ENCODE data around the gene LCN10. TPM values are rescaled to one million over a fixed set of nuclear protein-coding genes. Genes with fewer than 3 reads are reported as not detected.
"Not testable (repeated sequence)": the region's sequence is repeated elsewhere in the genome, so short reads cannot be mapped to it uniquely, and the experiment has no call there.

LCN10 gene
- total and polyA plus RNA-seq, 10 of the 15 experiments (the other 5 are each of a cell fraction or from before 2014, with no cell fraction given), result 0.06 to 1.3 (median 0.21) TPM; not detected in 1

DNA sequence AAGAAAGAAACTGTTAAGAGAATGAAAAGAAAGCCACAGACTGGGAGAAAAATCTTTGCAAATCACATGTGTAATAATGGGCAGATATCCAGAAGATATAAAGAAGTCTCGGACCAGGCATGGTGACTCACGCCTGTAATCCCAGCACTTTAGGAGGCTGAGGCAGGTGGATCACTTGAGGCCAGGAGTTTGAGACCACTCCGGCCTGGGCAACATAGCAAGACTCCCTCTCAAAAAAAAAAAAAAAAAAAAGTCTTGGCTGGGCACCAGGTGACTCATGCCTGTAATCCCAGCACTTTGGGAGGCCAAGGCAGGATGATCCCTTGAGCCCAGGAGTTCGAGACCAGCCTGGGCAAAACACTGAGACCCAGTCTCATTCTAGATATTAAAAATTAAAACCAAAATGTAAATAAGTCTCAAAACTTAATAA, 31.5 kb downstream of the LCN10 start:
- FAIRE-seq; POLR2A ChIA-PET; SMC1A ChIA-PET (ENCODE audit: uncharacterized antibody, unreplicated experiment); DNase-seq (ENCODE audit: low read depth, low spot score); H3K9me3 ChIP-seq (replicated peaks; ENCODE audit: control insufficient read depth, insufficient read depth, low read length); H3K4me3 ChIP-seq; RAD21 ChIA-PET (ENCODE audit: unreplicated experiment); ATAC-seq; H3K4me2 ChIP-seq (ENCODE audit: control insufficient read depth, insufficient read depth); H3K27ac ChIP-seq (ENCODE audit: control insufficient read depth, insufficient read depth); H4K20me1 ChIP-seq (ENCODE audit: control insufficient read depth, insufficient read depth); H3K4me1 ChIP-seq (ENCODE audit: control insufficient read depth, insufficient read depth, low read length); in situ Hi-C loops (cut with MboI); BruUV-seq (replicated peaks); H3K27me3 ChIP-seq (replicated peaks in 1 of 2; ENCODE audit: control insufficient read depth in 2 of 2, insufficient read depth in 2 of 2, low read length in 1 of 2); H3K9ac ChIP-seq (ENCODE audit: control insufficient read depth, insufficient read depth, low read length); CTCF ChIA-PET; H2AFZ ChIP-seq (ENCODE audit: control insufficient read depth, low read depth, low read length); H3K79me2 ChIP-seq (ENCODE audit: control insufficient read depth, insufficient read depth, low read length); intact Hi-C loops (cut with micrococcal nuclease; ENCODE audit: unreplicated experiment); H3K36me3 ChIP-seq (ENCODE audit: control insufficient read depth in 2 of 2, insufficient read depth in 2 of 2, low read length in 1 of 2): not testable (repeated sequence)
- WGBS (ENCODE audit: insufficient coverage, insufficient replicate concordance, low lambda C conversion rate, missing lambda C conversion rate), result 42% methylated on average over 3 of the region's 4 CpGs

DNA sequence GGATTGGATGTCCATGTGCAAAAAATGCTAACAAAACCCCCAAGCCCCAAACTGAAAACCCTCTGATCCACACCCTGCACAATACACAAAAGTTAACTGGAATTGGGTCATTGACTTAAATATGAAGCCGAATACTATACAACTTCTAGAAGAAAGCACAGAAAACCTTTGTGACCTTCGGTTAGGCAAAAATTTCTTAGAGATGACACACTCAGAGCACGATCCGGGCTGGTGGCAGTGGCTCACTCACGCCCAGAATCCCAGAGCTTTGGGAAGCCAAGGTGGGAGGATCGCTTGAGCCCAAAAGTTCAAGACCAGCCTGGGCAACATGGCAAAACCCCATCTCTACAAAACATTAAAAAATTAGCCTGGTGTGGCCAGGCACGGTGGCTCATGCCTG, 32.2 kb downstream of the LCN10 start:
- intact Hi-C loops (cut with micrococcal nuclease; ENCODE audit: unreplicated experiment) (no loop called here), in situ Hi-C loops (cut with MboI) (no loop called here)
- ChIA-PET POLR2A (no interaction called here), SMC1A (ENCODE audit: uncharacterized antibody, unreplicated experiment) (no interaction called here), CTCF (no interaction called here), RAD21 (ENCODE audit: unreplicated experiment) (no interaction called here)
- H3K79me2 ChIP-seq (ENCODE audit: control insufficient read depth, insufficient read depth, low read length), result no peaks in the 10 kb centered on the region
- H2AFZ ChIP-seq (ENCODE audit: control insufficient read depth, low read depth, low read length), result no peak overlapping the region
- 39% methylated on average over 7 of the region's 7 CpGs for WGBS (ENCODE audit: insufficient coverage, insufficient replicate concordance, low lambda C conversion rate, missing lambda C conversion rate)
- no peak overlapping the region for H3K4me2 ChIP-seq (ENCODE audit: control insufficient read depth, insufficient read depth)
- no peak overlapping the region for H3K27ac ChIP-seq (ENCODE audit: control insufficient read depth, insufficient read depth)
- ATAC-seq (no peak), DNase-seq (ENCODE audit: low read depth, low spot score) (no peak), FAIRE-seq (no peak)
- H4K20me1 ChIP-seq (ENCODE audit: control insufficient read depth, insufficient read depth), result no peaks in the 10 kb centered on the region
- no peaks in the 10 kb centered on the region for H3K4me1 ChIP-seq (ENCODE audit: control insufficient read depth, insufficient read depth, low read length)
- H3K4me3 ChIP-seq, result no peak overlapping the region
- no peaks in the 10 kb centered on the region for H3K9me3 ChIP-seq (replicated peaks; ENCODE audit: control insufficient read depth, insufficient read depth, low read length)
- no peaks in the 10 kb centered on the region for H3K36me3 ChIP-seq (ENCODE audit: control insufficient read depth in 2 of 2, insufficient read depth in 2 of 2, low read length in 1 of 2)
- H3K27me3 ChIP-seq (replicated peaks in 1 of 2; ENCODE audit: control insufficient read depth in 2 of 2, insufficient read depth in 2 of 2, low read length in 1 of 2), result peaks cover 2 to 7% of the 10 kb centered on the region in 2 experiments
- BruUV-seq (replicated peaks), result no TSS peak
- H3K9ac ChIP-seq (ENCODE audit: control insufficient read depth, insufficient read depth, low read length), result no peak overlapping the region
- TF ChIP-seq CREM (IDR thresholded peaks at IDR 0.05; ENCODE audit: low read depth), result no peak
- no peak for TF ChIP-seq YBX1 (IDR thresholded peaks at IDR 0.05)
- TF ChIP-seq, protein P1, sequence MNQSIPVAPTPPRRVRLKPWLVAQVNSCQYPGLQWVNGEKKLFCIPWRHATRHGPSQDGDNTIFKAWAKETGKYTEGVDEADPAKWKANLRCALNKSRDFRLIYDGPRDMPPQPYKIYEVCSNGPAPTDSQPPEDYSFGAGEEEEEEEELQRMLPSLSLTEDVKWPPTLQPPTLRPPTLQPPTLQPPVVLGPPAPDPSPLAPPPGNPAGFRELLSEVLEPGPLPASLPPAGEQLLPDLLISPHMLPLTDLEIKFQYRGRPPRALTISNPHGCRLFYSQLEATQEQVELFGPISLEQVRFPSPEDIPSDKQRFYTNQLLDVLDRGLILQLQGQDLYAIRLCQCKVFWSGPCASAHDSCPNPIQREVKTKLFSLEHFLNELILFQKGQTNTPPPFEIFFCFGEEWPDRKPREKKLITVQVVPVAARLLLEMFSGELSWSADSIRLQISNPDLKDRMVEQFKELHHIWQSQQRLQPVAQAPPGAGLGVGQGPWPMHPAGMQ (IDR thresholded peaks at IDR 0.05; ENCODE audit: borderline replicate concordance), result no peak
- TF ChIP-seq, protein P2, sequence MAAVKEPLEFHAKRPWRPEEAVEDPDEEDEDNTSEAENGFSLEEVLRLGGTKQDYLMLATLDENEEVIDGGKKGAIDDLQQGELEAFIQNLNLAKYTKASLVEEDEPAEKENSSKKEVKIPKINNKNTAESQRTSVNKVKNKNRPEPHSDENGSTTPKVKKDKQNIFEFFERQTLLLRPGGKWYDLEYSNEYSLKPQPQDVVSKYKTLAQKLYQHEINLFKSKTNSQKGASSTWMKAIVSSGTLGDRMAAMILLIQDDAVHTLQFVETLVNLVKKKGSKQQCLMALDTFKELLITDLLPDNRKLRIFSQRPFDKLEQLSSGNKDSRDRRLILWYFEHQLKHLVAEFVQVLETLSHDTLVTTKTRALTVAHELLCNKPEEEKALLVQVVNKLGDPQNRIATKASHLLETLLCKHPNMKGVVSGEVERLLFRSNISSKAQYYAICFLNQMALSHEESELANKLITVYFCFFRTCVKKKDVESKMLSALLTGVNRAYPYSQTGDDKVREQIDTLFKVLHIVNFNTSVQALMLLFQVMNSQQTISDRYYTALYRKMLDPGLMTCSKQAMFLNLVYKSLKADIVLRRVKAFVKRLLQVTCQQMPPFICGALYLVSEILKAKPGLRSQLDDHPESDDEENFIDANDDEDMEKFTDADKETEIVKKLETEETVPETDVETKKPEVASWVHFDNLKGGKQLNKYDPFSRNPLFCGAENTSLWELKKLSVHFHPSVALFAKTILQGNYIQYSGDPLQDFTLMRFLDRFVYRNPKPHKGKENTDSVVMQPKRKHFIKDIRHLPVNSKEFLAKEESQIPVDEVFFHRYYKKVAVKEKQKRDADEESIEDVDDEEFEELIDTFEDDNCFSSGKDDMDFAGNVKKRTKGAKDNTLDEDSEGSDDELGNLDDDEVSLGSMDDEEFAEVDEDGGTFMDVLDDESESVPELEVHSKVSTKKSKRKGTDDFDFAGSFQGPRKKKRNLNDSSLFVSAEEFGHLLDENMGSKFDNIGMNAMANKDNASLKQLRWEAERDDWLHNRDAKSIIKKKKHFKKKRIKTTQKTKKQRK (IDR thresholded peaks at IDR 0.05; ENCODE audit: low read depth, low read length), result no peak
- no peak for TF ChIP-seq BCLAF1 (IDR thresholded peaks at IDR 0.05)
- TF ChIP-seq SIN3A (IDR thresholded peaks at IDR 0.05; ENCODE audit: low read depth, low read length), result no peak
- TF ChIP-seq, protein P3, sequence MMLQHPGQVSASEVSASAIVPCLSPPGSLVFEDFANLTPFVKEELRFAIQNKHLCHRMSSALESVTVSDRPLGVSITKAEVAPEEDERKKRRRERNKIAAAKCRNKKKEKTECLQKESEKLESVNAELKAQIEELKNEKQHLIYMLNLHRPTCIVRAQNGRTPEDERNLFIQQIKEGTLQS (IDR thresholded peaks at IDR 0.05; ENCODE audit: borderline replicate concordance, extremely low read depth, low read depth, low read length), result no peak
- TF ChIP-seq POLR2A (IDR thresholded peaks at IDR 0.05; ENCODE audit: low read depth, low read length), result no peak
- no peak for TF ChIP-seq GABPA (IDR thresholded peaks at IDR 0.05; ENCODE audit: low read depth)

Measured in GM12878 (cell line).